GM12874 (cell line): ENCODE data around the gene SPSB3.

Experiments
- CTCF ChIP-seq: IDR thresholded peaks from 2 replicates; pipeline ENCODE4 v1.5.1; 2011; ENCODE audit warnings: low read depth, mild to moderate bottlenecking, control low read depth, low read length, moderate library complexity; ENCODE audit not compliant: insufficient read depth

SPSB3 gene

GRCh38 chr16:1749152-1750117, 32.9 kb downstream of the SPSB3 start:
- TF ChIP-seq CTCF: no peak

- TF ChIP-seq CTCF: no peak
Measured at GRCh38 chr16:1747934-1748333, 34.4 kb downstream of the SPSB3 start.

- TF ChIP-seq CTCF: no peak
Measured at GRCh38 chr16:1746693-1747195, 35.6 kb downstream of the SPSB3 start.

- no peak for TF ChIP-seq CTCF
Measured at GRCh38 chr16:1745900-1746692, 36.3 kb downstream of the SPSB3 start.

- TF ChIP-seq CTCF: no peak
Measured at GRCh38 chr16:1745181-1745899, 37.0 kb downstream of the SPSB3 start.

GRCh38 chr16:1744338-1744840, 38.0 kb downstream of the SPSB3 start:
- TF ChIP-seq CTCF: no peak
